Bronchial epithelial cell (primary cell): ENCODE data around the gene NCOA4. TPM values are rescaled to one million over a fixed set of nuclear protein-coding genes. Genes with fewer than 3 reads are reported as not detected.

Source experiments
- DNase-seq: peaks from one replicate; pipeline ENCODE4 v3.0.0-alpha.2; 2010; ENCODE audit warnings: low read depth
- FAIRE-seq: peaks from 2 replicates; lab custom pipeline; 2011; peaks lifted over from hg19 to GRCh38; lab: Jason Lieb, UNC
- H3K27me3 ChIP-seq: 2 replicates; pipeline ENCODE4 v1.5.1; 2011; ENCODE audit warnings: low read length; ENCODE audit not compliant: control insufficient read depth, insufficient read depth
- H3K36me3 ChIP-seq: 2 replicates; pipeline ENCODE4 v1.5.1; 2011; ENCODE audit warnings: low read length; ENCODE audit not compliant: control insufficient read depth, insufficient read depth
- H3K4me3 ChIP-seq: 2 replicates; pipeline ENCODE4 v1.5.1; 2011; ENCODE audit warnings: mild to moderate bottlenecking, low read depth, low read length, control low read depth
- total RNA-seq: library from RNA; depleted of rRNA; stranded (reverse); fragments of >200 nt; gene quantifications from 2 replicates; pipeline ENCODE4 v1.2.1, GENCODE V29; 2014
- TF ChIP-seq, protein P1 (sequence below): IDR thresholded peaks from 2 replicates; pipeline ENCODE4 v1.5.1; 2011; ENCODE audit warnings: mild to moderate bottlenecking, moderate library complexity, low read length, control low read depth, inconsistent platforms; ENCODE audit not compliant: insufficient read depth, severe bottlenecking

Gene NCOA4
- total RNA-seq, 1 donor from 2014 or later = 150 TPM

DNA sequence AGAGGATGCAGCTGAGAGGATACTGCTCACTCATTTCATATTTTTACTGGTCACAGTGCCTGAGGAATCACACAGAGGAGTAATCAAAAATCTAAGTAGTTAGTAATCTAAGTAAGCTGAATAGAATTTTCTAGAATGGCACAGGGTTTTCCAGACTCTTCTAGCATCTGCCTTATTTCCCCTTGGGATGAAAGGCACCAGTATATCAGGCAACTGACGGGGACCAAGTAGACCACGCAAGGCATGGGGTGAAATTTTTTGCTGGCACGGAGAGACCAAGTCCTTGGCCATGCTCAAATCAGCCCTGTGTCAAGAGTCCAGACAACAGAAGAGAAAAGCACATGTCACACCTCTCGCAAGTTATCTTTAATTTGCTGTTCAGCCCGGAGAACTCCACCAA is 14.2 kb downstream of the NCOA4 start:
- TF ChIP-seq, protein P1, sequence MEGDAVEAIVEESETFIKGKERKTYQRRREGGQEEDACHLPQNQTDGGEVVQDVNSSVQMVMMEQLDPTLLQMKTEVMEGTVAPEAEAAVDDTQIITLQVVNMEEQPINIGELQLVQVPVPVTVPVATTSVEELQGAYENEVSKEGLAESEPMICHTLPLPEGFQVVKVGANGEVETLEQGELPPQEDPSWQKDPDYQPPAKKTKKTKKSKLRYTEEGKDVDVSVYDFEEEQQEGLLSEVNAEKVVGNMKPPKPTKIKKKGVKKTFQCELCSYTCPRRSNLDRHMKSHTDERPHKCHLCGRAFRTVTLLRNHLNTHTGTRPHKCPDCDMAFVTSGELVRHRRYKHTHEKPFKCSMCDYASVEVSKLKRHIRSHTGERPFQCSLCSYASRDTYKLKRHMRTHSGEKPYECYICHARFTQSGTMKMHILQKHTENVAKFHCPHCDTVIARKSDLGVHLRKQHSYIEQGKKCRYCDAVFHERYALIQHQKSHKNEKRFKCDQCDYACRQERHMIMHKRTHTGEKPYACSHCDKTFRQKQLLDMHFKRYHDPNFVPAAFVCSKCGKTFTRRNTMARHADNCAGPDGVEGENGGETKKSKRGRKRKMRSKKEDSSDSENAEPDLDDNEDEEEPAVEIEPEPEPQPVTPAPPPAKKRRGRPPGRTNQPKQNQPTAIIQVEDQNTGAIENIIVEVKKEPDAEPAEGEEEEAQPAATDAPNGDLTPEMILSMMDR = no peak
- no peak for FAIRE-seq
- Histone ChIP-seq H3K27me3 (no peaks in the 10 kb centered on the region), H3K4me3 (no peak overlapping the region), H3K36me3 (peaks cover 14% of the 10 kb centered on the region)
- DNase-seq = no peak

DNA sequence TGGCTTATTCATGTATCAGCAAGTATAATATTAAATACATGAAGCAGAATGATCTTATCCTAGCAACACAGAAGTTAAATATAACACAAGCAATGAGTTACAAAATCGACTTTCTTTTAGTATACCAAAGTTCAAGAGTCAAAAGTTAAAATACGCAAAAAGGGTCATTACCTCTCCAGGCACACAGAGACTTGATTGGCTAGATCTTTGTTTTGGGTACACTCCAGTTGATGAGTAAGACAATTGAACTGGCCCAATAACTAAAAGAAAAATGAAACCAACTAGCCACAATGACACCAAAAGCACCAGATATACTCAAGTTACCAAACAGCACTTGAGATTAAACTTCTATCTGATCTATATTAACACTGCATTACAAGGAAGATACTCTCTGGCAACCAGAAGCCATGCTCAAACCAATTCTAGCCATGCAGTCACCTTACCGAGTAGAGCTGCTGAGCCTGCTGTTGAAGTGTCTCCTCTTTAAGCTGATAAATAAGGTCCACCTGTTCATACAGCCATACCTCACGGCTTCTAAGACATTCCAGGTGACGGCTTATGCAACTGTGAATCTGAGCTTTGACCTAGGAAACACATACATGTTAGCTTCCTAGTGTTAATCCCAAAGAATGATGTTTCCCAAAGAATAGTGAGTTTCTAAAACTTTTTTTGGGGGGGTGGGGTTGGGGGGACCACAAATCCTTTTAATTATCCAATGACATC is 15.6 kb downstream of the NCOA4 start:
- Histone ChIP-seq H3K4me3 (no peak overlapping the region), H3K36me3 (peaks cover 18% of the 10 kb centered on the region), H3K27me3 (no peaks in the 10 kb centered on the region)
- TF ChIP-seq, protein P1 = no peak
- no peak for FAIRE-seq
- no peak for DNase-seq

GRCh38 chr10:46014206-46014605 is 16.2 kb downstream of the NCOA4 start:
- TF ChIP-seq, protein P1 = no peak
- DNase-seq (no peak), FAIRE-seq (no peak)
- H3K4me3 ChIP-seq = no peak overlapping the region
- peaks cover 20% of the 10 kb centered on the region for H3K36me3 ChIP-seq
- no peaks in the 10 kb centered on the region for H3K27me3 ChIP-seq

DNA sequence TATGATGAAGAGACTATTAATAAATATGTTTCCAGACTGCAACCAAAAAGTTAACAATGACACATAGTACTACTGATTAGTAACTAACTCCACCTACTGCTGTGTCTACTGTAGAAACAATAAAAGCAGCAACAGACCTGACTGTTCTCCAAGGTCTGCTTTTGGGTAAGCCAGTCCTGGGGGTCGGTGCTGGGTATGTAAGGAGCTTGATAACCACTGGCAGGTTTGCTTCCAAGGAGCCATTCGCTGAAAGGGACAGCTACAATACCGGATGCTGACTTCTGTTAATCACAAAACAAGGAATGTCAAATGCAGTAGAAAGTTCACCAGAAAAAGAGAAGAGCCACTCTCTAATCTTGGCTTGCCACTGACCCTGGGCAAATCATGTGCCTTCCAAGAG is 17.7 kb downstream of the NCOA4 start:
- Histone ChIP-seq H3K27me3 (no peaks in the 10 kb centered on the region), H3K4me3 (no peak overlapping the region), H3K36me3 (peaks cover 22% of the 10 kb centered on the region)
- DNase-seq (no peak), FAIRE-seq (no peak)
- TF ChIP-seq, protein P1 = no peak

GRCh38 chr10:46006219-46006618 is 24.2 kb downstream of the NCOA4 start:
- DNase-seq (peak; percentile 78), FAIRE-seq (no peak)
- Histone ChIP-seq H3K36me3 (peaks cover 17% of the 10 kb centered on the region), H3K27me3 (no peaks in the 10 kb centered on the region), H3K4me3 (no peak overlapping the region)
- TF ChIP-seq, protein P1 = no peak

- no peak for FAIRE-seq
- DNase-seq = no peak
- Histone ChIP-seq H3K4me3 (no peak overlapping the region), H3K36me3 (peaks cover 18% of the 10 kb centered on the region), H3K27me3 (no peaks in the 10 kb centered on the region)
- TF ChIP-seq, protein P1 = no peak
Measured at GRCh38 chr10:46005383-46005782, 25.0 kb downstream of the NCOA4 start.
